ENCODE results near the gene ZPR1. TPM values are rescaled to one million over a fixed set of nuclear protein-coding genes. Genes with fewer than 3 reads are reported as not detected.

The ZPR1 gene
- total and polyA plus RNA-seq, 2 donors (not counting 1 experiment from before 2014, with no cell fraction given): 17.9 to 63.1 TPM

- Histone ChIP-seq H2AFZ (ENCODE audit: insufficient read depth, low read depth, low read length, poor library complexity, severe bottlenecking) (no peak overlapping the region), H3K27ac (ENCODE audit: low read length in 2 of 2) (no peak overlapping the region), H3K9ac (ENCODE audit: low read length) (no peak overlapping the region), H3K4me1 (ENCODE audit: control insufficient read depth in 2 of 2, insufficient read depth in 2 of 2, low read length in 2 of 2) (peaks cover 0 to 12% of the 10 kb centered on the region in 2 donors), H3K27me3 (replicated peaks in 1 of 4; ENCODE audit: control extremely low read depth in 1 of 4, control insufficient read depth in 3 of 4, insufficient read depth in 4 of 4, low read length in 3 of 4) (no peaks in the 10 kb centered on the region), H3K4me2 (replicated peaks; ENCODE audit: low read depth, low read length, poor library complexity, severe bottlenecking) (no peak overlapping the region), H3K9me3 (ENCODE audit: control extremely low read depth in 1 of 3, control insufficient read depth in 2 of 3, insufficient read depth in 1 of 3, low read length in 2 of 3) (no peaks in the 10 kb centered on the region), H3K4me3 (ENCODE audit: control extremely low read depth in 1 of 5, extremely low read depth in 1 of 5, insufficient read depth in 1 of 5, low read depth in 2 of 5, low read length in 4 of 5) (no peak overlapping the region), H4K20me1 (ENCODE audit: control insufficient read depth, insufficient read depth, low read length, poor library complexity, severe bottlenecking) (no peaks in the 10 kb centered on the region), H3K79me2 (ENCODE audit: control insufficient read depth, insufficient read depth, low read length) (no peaks in the 10 kb centered on the region), H3K36me3 (replicated peaks in 1 of 2; ENCODE audit: control extremely low read depth in 1 of 2, control insufficient read depth in 1 of 2, extremely low read depth in 1 of 2, insufficient read depth in 2 of 2, low read length in 1 of 2) (no peaks in the 10 kb centered on the region)
- CTCF ChIA-PET: interaction anchor here (2.7 kb wide), 1 partner anchor 375 kb away, joined by 14 read pairs; no protein-coding TSS in a partner anchor
- WGBS (ENCODE audit: insufficient coverage): 86% methylated on average over 9 of the region's 11 CpGs
- intact Hi-C loops (cut with micrococcal nuclease): no loop called here
- Mint-ChIP-seq H3K4me1 (peaks cover 15% of the 10 kb centered on the region), H3K27ac (no peak overlapping the region), H3K4me3 (no peak overlapping the region), H3K27me3 (peaks cover 6% of the 10 kb centered on the region), H3K9me3 (ENCODE audit: insufficient read depth) (no peaks in the 10 kb centered on the region)
- DNase-seq (no peak), ATAC-seq (ENCODE audit: low read depth) (no peak)
- TF ChIP-seq CTCF (IDR thresholded peaks at IDR 0.05): no peak
- TF ChIP-seq EZH2 (IDR thresholded peaks at IDR 0.05; ENCODE audit: borderline replicate concordance, insufficient read depth, low read depth, low read length, poor library complexity, severe bottlenecking): no peak
- POLR2A ChIA-PET: no interaction called here
Measured at GRCh38 chr11:116731097-116731761, 56.6 kb downstream of the ZPR1 start.

- no peak overlapping the region for H3K4me3 Mint-ChIP-seq
- no CpG with 5 or more reads among the region's 6 CpGs for WGBS (ENCODE audit: insufficient coverage)
- ChIA-PET CTCF (no interaction called here), POLR2A (no interaction called here)
- H3K9me3 ChIP-seq (ENCODE audit: control extremely low read depth in 1 of 3, control insufficient read depth in 2 of 3, insufficient read depth in 1 of 3, low read length in 2 of 3): no peaks in the 10 kb centered on the region
- H3K4me2 ChIP-seq (replicated peaks; ENCODE audit: low read depth, low read length, poor library complexity, severe bottlenecking): no peak overlapping the region
- H3K9me3 Mint-ChIP-seq (ENCODE audit: insufficient read depth): no peaks in the 10 kb centered on the region
- no peak overlapping the region for H3K27ac ChIP-seq (ENCODE audit: low read length in 2 of 2)
- ATAC-seq (ENCODE audit: low read depth) (no peak), DNase-seq (no peak)
- H3K27ac Mint-ChIP-seq: no peak overlapping the region
- H3K27me3 Mint-ChIP-seq: peaks cover 7% of the 10 kb centered on the region
- no peaks in the 10 kb centered on the region for H3K27me3 ChIP-seq (replicated peaks in 1 of 4; ENCODE audit: control extremely low read depth in 1 of 4, control insufficient read depth in 3 of 4, insufficient read depth in 4 of 4, low read length in 3 of 4)
- no peaks in the 10 kb centered on the region for H3K36me3 ChIP-seq (replicated peaks in 1 of 2; ENCODE audit: control extremely low read depth in 1 of 2, control insufficient read depth in 1 of 2, extremely low read depth in 1 of 2, insufficient read depth in 2 of 2, low read length in 1 of 2)
- no peaks in the 10 kb centered on the region for H3K79me2 ChIP-seq (ENCODE audit: control insufficient read depth, insufficient read depth, low read length)
- H4K20me1 ChIP-seq (ENCODE audit: control insufficient read depth, insufficient read depth, low read length, poor library complexity, severe bottlenecking): no peaks in the 10 kb centered on the region
- no peak overlapping the region for H3K4me3 ChIP-seq (ENCODE audit: control extremely low read depth in 1 of 5, extremely low read depth in 1 of 5, insufficient read depth in 1 of 5, low read depth in 2 of 5, low read length in 4 of 5)
- H2AFZ ChIP-seq (ENCODE audit: insufficient read depth, low read depth, low read length, poor library complexity, severe bottlenecking): no peak overlapping the region
- peaks cover 15% of the 10 kb centered on the region for H3K4me1 Mint-ChIP-seq
- intact Hi-C loops (cut with micrococcal nuclease): no loop called here
- TF ChIP-seq CTCF (IDR thresholded peaks at IDR 0.05) (no peak), EZH2 (IDR thresholded peaks at IDR 0.05; ENCODE audit: borderline replicate concordance, insufficient read depth, low read depth, low read length, poor library complexity, severe bottlenecking) (no peak)
- H3K4me1 ChIP-seq (ENCODE audit: control insufficient read depth in 2 of 2, insufficient read depth in 2 of 2, low read length in 2 of 2): peaks cover 0 to 12% of the 10 kb centered on the region in 2 donors
- no peak overlapping the region for H3K9ac ChIP-seq (ENCODE audit: low read length)
Measured at GRCh38 chr11:116730601-116731000, 57.2 kb downstream of the ZPR1 start.
